Adrenal gland (tissue), 5 donors: ENCODE data around the gene LZIC.

Experiments used
- CTCF ChIP-seq, 6 experiments: fragments of 450-650 bp in 4 of 6; fragments of 200-600 bp in 2 of 6; sonication (generic) in 1 of 6; IDR thresholded peaks; 1 replicate in 5 of 6; 2 replicates in 1 of 6; pipeline versions ENCODE4 v1.5.1 to v1.8.0; 2016 to 2021; ENCODE audit warnings: antibody characterized with exemption in 6 of 6, mild to moderate bottlenecking in 2 of 6, moderate library complexity in 1 of 6
- POLR2A ChIP-seq, 2 donors: fragments of 450-650 bp; IDR thresholded peaks; one replicate each; pipeline ENCODE4 v1.6.1; 2017; ENCODE audit warnings: antibody characterized with exemption in 2 of 2, mild to moderate bottlenecking in 2 of 2, moderate library complexity in 1 of 2
- donor health status: DM: no; HTN: no; CAD: no.

DNA sequence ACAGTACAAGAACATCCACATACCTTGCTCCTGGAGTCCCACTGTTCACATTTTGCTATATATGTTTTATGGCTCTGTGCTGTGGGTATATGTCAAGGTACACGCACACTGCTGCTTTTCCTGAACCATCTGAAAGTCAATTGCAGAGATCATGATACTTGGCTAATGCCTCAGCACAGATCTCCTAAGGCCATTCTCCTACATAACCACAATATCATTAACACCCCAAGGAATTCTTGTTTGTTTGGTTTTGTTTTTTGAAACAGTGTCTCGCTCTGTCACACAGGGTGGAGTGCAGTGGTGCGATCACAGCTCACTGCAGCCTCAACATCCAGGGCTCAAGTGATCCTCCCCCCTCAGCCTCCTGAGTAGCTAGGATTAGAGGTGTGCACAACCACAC is 49.1 kb downstream of the LZIC start:
- TF ChIP-seq CTCF (IDR thresholded peaks at IDR 0.05) = no peak
- TF ChIP-seq POLR2A (IDR thresholded peaks at IDR 0.05) = no peak
